HCT116 (cell line): Measurements from ENCODE around the gene MST1R. TPM values are rescaled to one million over a fixed set of nuclear protein-coding genes. Genes with fewer than 3 reads are reported as not detected.

Experiments used
- ATAC-seq: fragments of 200-7000 bp; cut with Tn5 transposase; 2 replicates; pipeline ENCODE4 v1.9.1; 2020; ENCODE audit warnings: mild to moderate bottlenecking, moderate library complexity
- BruUV-seq: library from RNA; stranded (reverse); fragments of 400-500 nt; replicated peaks from 2 replicates; lab custom pipeline; 2021; lab: Mats Ljungman, UMichigan
- CTCF ChIA-PET: fragments of 300-600 bp; sonication (Branson Sonifier 250); formaldehyde crosslinking; loops from one replicate; lab custom pipeline; 2021; ENCODE audit warnings: antibody characterized with exemption; lab: Charles Lee
- POLR2A ChIA-PET: fragments of 300-600, 350-600 bp; sonication (Branson Sonifier 250); formaldehyde crosslinking; loops from one replicate; lab custom pipeline; 2021; ENCODE audit warnings: antibody characterized with exemption; lab: Charles Lee
- RAD21 ChIA-PET, 2 experiments: fragments of 300-600 bp; sonication (Branson Sonifier 250); formaldehyde crosslinking; loops; one replicate each; lab custom pipeline; 2023; ENCODE audit warnings: low total read pairs in 2 of 2; ENCODE audit not compliant: uncharacterized antibody in 2 of 2, unreplicated experiment in 2 of 2, low non-redundant PET in 1 of 2; lab: Charles Lee
- DNase-seq: peaks from one replicate; pipeline ENCODE4 v3.0.0-alpha.2; 2010; ENCODE audit warnings: low read depth, low spot score
- H2AFZ ChIP-seq: fragments of 200-600 bp; shearing (Covaris generic), sonication (generic); 2 replicates; pipeline ENCODE4 v1.6.1; 2017; ENCODE audit warnings: low read depth, mixed run types, mixed read lengths, antibody characterized with exemption, low read length; ENCODE audit not compliant: poor library complexity, severe bottlenecking
- H3K27ac ChIP-seq: 2 replicates; pipeline ENCODE4 v1.5.1; 2012; ENCODE audit warnings: low read depth, low read length
- H3K27me3 ChIP-seq: fragments of 200-600 bp; sonication (generic); 2 replicates; pipeline ENCODE4 v1.6.1; 2016; ENCODE audit warnings: mixed run types, low read length, mixed read lengths; ENCODE audit not compliant: insufficient read depth
- H3K36me3 ChIP-seq, 2 experiments: fragments of 200-500 bp in 1 of 2; fragments of 200-600 bp in 1 of 2; sonication (Bioruptor generic) in 1 of 2; sonication (generic) in 1 of 2; 2 replicates each; pipeline versions ENCODE4 v1.5.1 to v1.6.1; 2014 to 2016; ENCODE audit warnings: low read length in 2 of 2, inconsistent platforms in 1 of 2, mixed read lengths in 1 of 2, mixed run types in 1 of 2; ENCODE audit not compliant: insufficient read depth in 2 of 2, control insufficient read depth in 1 of 2
- H3K4me1 ChIP-seq, 2 experiments: fragments of 200-600 bp in 1 of 2; sonication (generic) in 1 of 2; 2 replicates each; pipeline versions ENCODE4 v1.5.1 to v1.6.1; 2012 to 2017; ENCODE audit warnings: low read length in 2 of 2, inconsistent platforms in 1 of 2, mild to moderate bottlenecking in 1 of 2, mixed read lengths in 1 of 2, mixed run types in 1 of 2, moderate library complexity in 1 of 2; ENCODE audit not compliant: insufficient read depth in 2 of 2, control insufficient read depth in 1 of 2
- H3K4me2 ChIP-seq: fragments of 200-600 bp; sonication (generic); 2 replicates; pipeline ENCODE4 v1.6.1; 2017; ENCODE audit warnings: mixed run types, low read length, mixed read lengths
- H3K4me3 ChIP-seq, 2 experiments: fragments of 200-600 bp in 1 of 2; sonication (generic) in 1 of 2; replicated peaks in 1 of 2; 2 replicates each; pipeline ENCODE4 v1.5.1; 2011 to 2016; ENCODE audit warnings: low read length in 2 of 2, control low read depth in 1 of 2, low read depth in 1 of 2, mild to moderate bottlenecking in 1 of 2, mixed read lengths in 1 of 2, mixed run types in 1 of 2
- H3K79me2 ChIP-seq: fragments of 200-600 bp; sonication (generic); 2 replicates; pipeline ENCODE4 v1.6.1; 2017; ENCODE audit warnings: mild to moderate bottlenecking, mixed run types, low read length, moderate library complexity, mixed read lengths; ENCODE audit not compliant: insufficient read depth
- H3K9ac ChIP-seq: fragments of 200-600 bp; sonication (generic); 2 replicates; pipeline ENCODE4 v1.6.1; 2016; ENCODE audit warnings: low read length, mixed read lengths
- H3K9me2 ChIP-seq: fragments of 200-600 bp; sonication (generic), shearing (Covaris generic); 2 replicates; pipeline ENCODE4 v1.6.1; 2017; ENCODE audit warnings: mixed run types, mild to moderate bottlenecking, moderate library complexity; ENCODE audit not compliant: insufficient read depth
- H3K9me3 ChIP-seq, 2 experiments: fragments of 200-500 bp in 1 of 2; fragments of 200-600 bp in 1 of 2; sonication (Bioruptor generic) in 1 of 2; sonication (generic) in 1 of 2; 2 replicates each; pipeline ENCODE4 v1.6.1; 2014 to 2017; ENCODE audit warnings: low read length in 2 of 2, mixed read lengths in 2 of 2, inconsistent platforms in 1 of 2, low read depth in 1 of 2, mild to moderate bottlenecking in 1 of 2, mixed run types in 1 of 2, moderate library complexity in 1 of 2; ENCODE audit not compliant: control insufficient read depth in 1 of 2, insufficient read depth in 1 of 2
- H4K20me1 ChIP-seq: fragments of 200-600 bp; sonication (generic), shearing (Covaris generic); 2 replicates; pipeline ENCODE4 v1.6.1; 2017; ENCODE audit warnings: mixed run types, mild to moderate bottlenecking, moderate library complexity; ENCODE audit not compliant: insufficient read depth
- ATF3 ChIP-seq: IDR thresholded peaks from 2 replicates; pipeline ENCODE4 v1.6.1; 2012
- CBX3 ChIP-seq: IDR thresholded peaks from 2 replicates; pipeline ENCODE4 v1.6.1; 2012; ENCODE audit warnings: low read depth
- CEBPB ChIP-seq: IDR thresholded peaks from 2 replicates; pipeline ENCODE4 v1.6.1; 2012; ENCODE audit warnings: low read depth
- CTCF ChIP-seq, 3 experiments: fragments of 200-600 bp in 1 of 3; sonication (generic) in 1 of 3; IDR thresholded peaks in 2 of 3; conservative IDR thresholded peaks in 1 of 3; 2 replicates each; pipeline ENCODE4 v1.5.1; 2012 to 2017; ENCODE audit warnings: low read depth in 2 of 3, low read length in 2 of 3, antibody characterized with exemption in 1 of 3, borderline replicate concordance in 1 of 3, control low read depth in 1 of 3, mild to moderate bottlenecking in 1 of 3, mixed read lengths in 1 of 3, mixed run types in 1 of 3, moderate library complexity in 1 of 3; ENCODE audit not compliant: insufficient read depth in 1 of 3
- ELF1 ChIP-seq: IDR thresholded peaks from 2 replicates; pipeline ENCODE4 v1.6.1; 2012; ENCODE audit warnings: low read depth, borderline replicate concordance
- EZH2 ChIP-seq: fragments of 200-600 bp; sonication (generic); IDR thresholded peaks from 2 replicates; pipeline ENCODE4 v1.6.1; 2017; ENCODE audit warnings: antibody characterized with exemption, mixed run types
- EZH2phosphoT487 ChIP-seq: fragments of 200-600 bp; IDR thresholded peaks from 2 replicates; pipeline ENCODE4 v1.6.1; 2018; ENCODE audit warnings: antibody characterized with exemption, borderline replicate concordance
- FOSL1 ChIP-seq: IDR thresholded peaks from 2 replicates; pipeline ENCODE4 v1.6.1; 2012; ENCODE audit warnings: low read depth
- JUND ChIP-seq: IDR thresholded peaks from 2 replicates; pipeline ENCODE4 v1.6.1; 2012
- POLR2A ChIP-seq: IDR thresholded peaks from 2 replicates; pipeline ENCODE4 v1.7.0; 2011; ENCODE audit warnings: borderline replicate concordance; ENCODE audit not compliant: insufficient read depth, insufficient read length; ENCODE audit errors: extremely low read depth
- POLR2AphosphoS5 ChIP-seq: IDR thresholded peaks from 2 replicates; pipeline ENCODE4 v1.6.1; 2011; ENCODE audit warnings: mild to moderate bottlenecking, low read depth, low read length, moderate library complexity
- RAD21 ChIP-seq: IDR thresholded peaks from 2 replicates; pipeline ENCODE4 v1.6.1; 2012; ENCODE audit warnings: low read depth, mild to moderate bottlenecking
- REST ChIP-seq: IDR thresholded peaks from 2 replicates; pipeline ENCODE4 v1.6.1; 2012; ENCODE audit warnings: low read depth
- SRF ChIP-seq: IDR thresholded peaks from 2 replicates; pipeline ENCODE4 v1.6.1; 2012; ENCODE audit warnings: low read depth
- YY1 ChIP-seq: IDR thresholded peaks from 2 replicates; pipeline ENCODE4 v1.6.1; 2011; ENCODE audit warnings: low read length, low read depth, moderate library complexity, mild to moderate bottlenecking; ENCODE audit not compliant: insufficient replicate concordance; ENCODE audit errors: extremely low read depth
- ZNF274 ChIP-seq: fragments of 200-500 bp; sonication (Bioruptor generic); IDR thresholded peaks from 2 replicates; pipeline ENCODE4 v1.6.1; 2014; ENCODE audit warnings: mild to moderate bottlenecking, low read depth, low read length, inconsistent platforms
- intact Hi-C: fragments of 100-400 bp; cut with micrococcal nuclease; formaldehyde crosslinking; loops from 2 replicates; pipeline ENCODE4 v1.10.0; 2022
- total RNA-seq: library from RNA; stranded (reverse); gene quantifications from one replicate; pipeline ENCODE4 v1.2.1, GENCODE V29; 2021; ENCODE audit not compliant: unreplicated experiment
- TF ChIP-seq, protein P1 (sequence below): IDR thresholded peaks from 2 replicates; pipeline ENCODE4 v1.6.1; 2012

MST1R gene
- total RNA-seq, 1 experiment from 2014 or later: 113 TPM

DNA sequence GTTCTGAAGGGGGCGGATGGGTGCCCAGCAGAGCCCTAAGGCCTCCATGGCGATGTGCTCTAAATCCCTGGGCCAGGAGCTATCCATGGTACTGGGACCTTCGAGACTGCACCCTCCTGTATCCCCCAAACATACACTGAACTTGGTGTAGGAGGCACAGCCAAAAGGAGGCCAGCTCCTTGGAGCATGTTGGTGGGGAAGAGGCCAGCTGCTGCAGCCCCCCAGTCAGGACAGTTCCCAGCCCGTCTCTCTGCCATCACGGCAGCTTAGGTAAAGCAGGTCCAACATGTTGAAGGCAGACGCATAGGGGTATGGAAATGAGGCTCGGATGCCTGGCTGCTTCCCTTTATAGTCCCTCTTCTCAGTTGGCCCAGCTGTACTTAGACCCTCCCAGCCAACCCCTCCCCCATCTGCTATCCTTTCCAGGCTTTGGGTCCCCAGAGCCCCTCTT is 35.8 kb downstream of the MST1R start:
- Histone ChIP-seq H3K36me3 (no peaks in the 10 kb centered on the region), H3K4me3 (no peak overlapping the region), H3K27ac (no peak overlapping the region), H3K4me1 (0 out of 4 replicates have a peak, but pooled peaks cover 0 to 6% of the 10 kb centered on the region in 2 experiments), H3K9me3 (no peaks in the 10 kb centered on the region), H2AFZ (no peak overlapping the region), H3K79me2 (no peaks in the 10 kb centered on the region), H3K9me2 (no peaks in the 10 kb centered on the region), H3K27me3 (peaks cover 20% of the 10 kb centered on the region; the same call in 1 of the 2 replicates), H4K20me1 (no peaks in the 10 kb centered on the region), H3K9ac (no peak overlapping the region), H3K4me2 (no peak overlapping the region)
- no peak for DNase-seq
- no TSS peak for BruUV-seq
- RAD21 ChIA-PET: no interaction called here
- peak; percentile 54 for ATAC-seq
- CTCF ChIA-PET: no interaction called here
- POLR2A ChIA-PET: no interaction called here
- intact Hi-C loops: no loop called here
- TF ChIP-seq REST (peak; percentile 85), EZH2 (no peak)

DNA sequence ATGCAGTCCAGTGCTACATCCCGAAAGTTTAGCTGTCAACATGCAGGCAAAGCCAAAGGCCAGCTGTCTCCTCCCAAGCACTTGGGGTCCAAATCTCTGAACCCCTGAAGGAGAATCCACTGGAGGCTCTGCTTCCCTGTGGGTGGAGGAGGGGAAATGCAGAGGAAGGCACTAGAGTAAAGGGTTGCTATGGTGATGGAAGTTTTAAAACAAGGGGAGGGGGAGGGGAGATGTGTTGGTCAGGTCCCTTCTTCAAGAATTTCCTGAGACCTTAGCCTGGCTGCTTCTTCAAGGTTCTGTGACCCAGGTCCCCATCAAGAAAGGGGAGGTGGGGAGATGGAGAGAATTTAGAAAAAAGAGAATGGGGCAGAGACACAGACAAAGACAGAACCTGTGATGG is 36.3 kb downstream of the MST1R start:
- no peaks in the 10 kb centered on the region for H3K9me3 ChIP-seq
- no peak overlapping the region for H3K4me2 ChIP-seq
- H3K4me1 ChIP-seq: 0 out of 4 replicates have a peak, but pooled peaks cover 0 to 6% of the 10 kb centered on the region in 2 experiments
- no peak overlapping the region for H3K27ac ChIP-seq
- ChIA-PET CTCF (no interaction called here), RAD21 (no interaction called here), POLR2A (no interaction called here)
- H3K79me2 ChIP-seq: no peaks in the 10 kb centered on the region
- DNase-seq: no peak
- intact Hi-C loops: no loop called here
- no peak overlapping the region for H3K4me3 ChIP-seq
- H3K9me2 ChIP-seq: no peaks in the 10 kb centered on the region
- H3K27me3 ChIP-seq: peaks cover 20% of the 10 kb centered on the region; the same call in 1 of the 2 replicates
- H4K20me1 ChIP-seq: no peaks in the 10 kb centered on the region
- H2AFZ ChIP-seq: no peak overlapping the region
- no peak overlapping the region for H3K9ac ChIP-seq
- no TSS peak for BruUV-seq
- no peaks in the 10 kb centered on the region for H3K36me3 ChIP-seq
- no peak for ATAC-seq
- no peak for TF ChIP-seq SRF
- TF ChIP-seq EZH2phosphoT487: no peak
- TF ChIP-seq ELF1: no peak
- no peak for TF ChIP-seq CBX3
- TF ChIP-seq YY1: no peak
- TF ChIP-seq RAD21: no peak
- no peak for TF ChIP-seq CEBPB
- no peak for TF ChIP-seq ATF3
- no peak for TF ChIP-seq FOSL1
- no peak for TF ChIP-seq POLR2AphosphoS5
- no peak for TF ChIP-seq POLR2A
- TF ChIP-seq CTCF (IDR thresholded peaks at IDR 0.05 in 2 of 3, conservative IDR thresholded peaks at IDR 0.05 in 1 of 3; ENCODE audit: borderline replicate concordance in 1 of 3, insufficient read depth in 1 of 3, low read depth in 2 of 3, low read length in 2 of 3): no peak
- TF ChIP-seq JUND: no peak
- TF ChIP-seq, protein P1, sequence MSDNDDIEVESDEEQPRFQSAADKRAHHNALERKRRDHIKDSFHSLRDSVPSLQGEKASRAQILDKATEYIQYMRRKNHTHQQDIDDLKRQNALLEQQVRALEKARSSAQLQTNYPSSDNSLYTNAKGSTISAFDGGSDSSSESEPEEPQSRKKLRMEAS: no peak
- TF ChIP-seq ZNF274: no peak
